PC-3 (cell line): ENCODE data around the gene ZNF516. TPM values are rescaled to one million over a fixed set of nuclear protein-coding genes. Genes with fewer than 3 reads are reported as not detected.

Experiments used
- ATAC-seq: fragments of 200-7000 bp; cut with Tn5 transposase; 2 replicates; pipeline ENCODE4 v1.9.1; 2020; ENCODE audit warnings: mild to moderate bottlenecking, moderate library complexity
- BruUV-seq: library from RNA; stranded (reverse); fragments of 400-500 nt; replicated peaks from 2 replicates; lab custom pipeline; 2021; lab: Mats Ljungman, UMichigan
- CTCF ChIA-PET: fragments of 300-600 bp; sonication (Branson Sonifier 250); formaldehyde crosslinking; loops from one replicate; lab custom pipeline; 2022; ENCODE audit warnings: antibody characterized with exemption; lab: Charles Lee
- POLR2A ChIA-PET: fragments of 300-600 bp; sonication (Branson Sonifier 250); formaldehyde crosslinking; loops from one replicate; lab custom pipeline; 2022; ENCODE audit warnings: antibody characterized with exemption; ENCODE audit not compliant: unreplicated experiment; lab: Charles Lee
- DNase-seq: peaks from one replicate; pipeline ENCODE4 v3.0.0-alpha.2; 2015
- H2AFZ ChIP-seq: fragments of 300-600 bp; sonication (generic); 2 replicates; pipeline ENCODE4 v1.6.0; 2016; ENCODE audit warnings: antibody characterized with exemption, low read length
- H3F3A ChIP-seq: fragments of 300-600 bp; sonication (generic); one replicate; pipeline ENCODE4 v1.6.0; 2017; ENCODE audit warnings: antibody characterized with exemption, low read length, control low read depth, mild to moderate bottlenecking; ENCODE audit not compliant: unreplicated experiment
- H3K27ac ChIP-seq: fragments of 300-600 bp; sonication (generic); 2 replicates; pipeline ENCODE4 v1.5.1; 2016; ENCODE audit warnings: mild to moderate bottlenecking, low read length
- H3K27me3 ChIP-seq: fragments of 300-600 bp; sonication (generic); 2 replicates; pipeline ENCODE4 v1.6.1; 2016; ENCODE audit warnings: low read length, mixed read lengths
- H3K36me3 ChIP-seq: fragments of 300-600 bp; sonication (generic); 2 replicates; pipeline ENCODE4 v1.6.1; 2016; ENCODE audit warnings: low read depth, mixed run types, low read length, mixed read lengths
- H3K4me1 ChIP-seq: fragments of 300-600 bp; sonication (generic); 2 replicates; pipeline ENCODE4 v1.5.1; 2016; ENCODE audit warnings: low read length; ENCODE audit not compliant: insufficient read depth
- H3K4me2 ChIP-seq: fragments of 300-600 bp; sonication (generic); 2 replicates; pipeline ENCODE4 v1.6.0; 2016; ENCODE audit warnings: low read length
- H3K4me3 ChIP-seq: fragments of 300-600 bp; sonication (generic); 2 replicates; pipeline ENCODE4 v1.5.1; 2016; ENCODE audit warnings: mild to moderate bottlenecking, low read length, mixed read lengths
- H3K79me2 ChIP-seq: fragments of 300-600 bp; sonication (generic); 2 replicates; pipeline ENCODE4 v1.6.1; 2017; ENCODE audit warnings: low read length, mixed read lengths
- H3K9ac ChIP-seq: fragments of 300-600 bp; sonication (generic); 2 replicates; pipeline ENCODE4 v1.6.0; 2016; ENCODE audit warnings: mild to moderate bottlenecking, low read length
- H3K9me2 ChIP-seq: fragments of 300-600 bp; sonication (generic); replicated peaks from 2 replicates; pipeline ENCODE4 v1.6.1; 2016; ENCODE audit warnings: mixed run types, low read length, mixed read lengths
- H3K9me3 ChIP-seq: fragments of 300-600 bp; sonication (generic); 2 replicates; pipeline ENCODE4 v1.6.1; 2016; ENCODE audit warnings: low read length, mixed read lengths
- H4K20me1 ChIP-seq: fragments of 300-600 bp; sonication (generic); 2 replicates; pipeline ENCODE4 v1.6.1; 2016; ENCODE audit warnings: low read length, mixed read lengths
- EZH2 ChIP-seq: fragments of 300-600 bp; sonication (generic); IDR thresholded peaks from one replicate; pipeline ENCODE4 v1.6.1; 2017; ENCODE audit warnings: antibody characterized with exemption, mild to moderate bottlenecking, low read length; ENCODE audit not compliant: unreplicated experiment
- EZH2phosphoT487 ChIP-seq: fragments of 300-600 bp; sonication (generic); IDR thresholded peaks from 2 replicates; pipeline ENCODE4 v1.6.1; 2018; ENCODE audit warnings: mild to moderate bottlenecking, antibody characterized with exemption, low read length, borderline replicate concordance
- intact Hi-C: fragments of 100-400 bp; cut with micrococcal nuclease; formaldehyde crosslinking; loops from 2 replicates; pipeline ENCODE4 v1.9.0; 2023
- total RNA-seq: library from RNA; depleted of rRNA; stranded (reverse); fragments of >200 nt; gene quantifications from 2 replicates; pipeline ENCODE4 v1.2.3, GENCODE V29; 2014
- TF ChIP-seq, protein P1 (sequence below): fragments of 300-600 bp; sonication (generic); conservative IDR thresholded peaks from 2 replicates; pipeline ENCODE4 v1.5.1; 2017; ENCODE audit warnings: antibody characterized with exemption, low read depth, mild to moderate bottlenecking, low read length

Gene ZNF516
- total RNA-seq, 1 experiment from 2014 or later: 4.0 TPM

DNA sequence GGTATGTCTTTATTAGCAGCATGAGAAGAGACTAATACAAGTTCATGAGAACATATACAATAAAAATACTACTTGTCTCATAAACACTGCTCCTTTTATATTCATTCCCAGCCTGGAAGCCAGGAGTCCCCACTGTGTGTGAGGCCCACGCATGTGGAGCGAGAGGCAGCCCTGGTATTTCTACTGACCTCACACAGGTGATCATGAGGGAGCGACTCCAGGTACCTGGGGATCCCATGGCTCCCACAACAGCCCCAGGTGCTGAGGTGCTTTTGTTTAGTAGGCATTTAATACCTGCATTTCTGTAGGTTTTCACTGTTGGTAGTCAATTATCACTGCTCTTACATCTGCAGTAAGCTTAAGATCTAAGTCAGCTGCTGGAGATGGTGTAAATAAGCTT is 75.2 kb downstream of the ZNF516 start:
- no peaks in the 10 kb centered on the region for H3K79me2 ChIP-seq

GRCh38 chr18:76416911-76417310 is 78.1 kb downstream of the ZNF516 start:
- ATAC-seq: no peak
- H4K20me1 ChIP-seq: no peaks in the 10 kb centered on the region
- H3K27ac ChIP-seq: no peak overlapping the region
- TF ChIP-seq, protein P1, sequence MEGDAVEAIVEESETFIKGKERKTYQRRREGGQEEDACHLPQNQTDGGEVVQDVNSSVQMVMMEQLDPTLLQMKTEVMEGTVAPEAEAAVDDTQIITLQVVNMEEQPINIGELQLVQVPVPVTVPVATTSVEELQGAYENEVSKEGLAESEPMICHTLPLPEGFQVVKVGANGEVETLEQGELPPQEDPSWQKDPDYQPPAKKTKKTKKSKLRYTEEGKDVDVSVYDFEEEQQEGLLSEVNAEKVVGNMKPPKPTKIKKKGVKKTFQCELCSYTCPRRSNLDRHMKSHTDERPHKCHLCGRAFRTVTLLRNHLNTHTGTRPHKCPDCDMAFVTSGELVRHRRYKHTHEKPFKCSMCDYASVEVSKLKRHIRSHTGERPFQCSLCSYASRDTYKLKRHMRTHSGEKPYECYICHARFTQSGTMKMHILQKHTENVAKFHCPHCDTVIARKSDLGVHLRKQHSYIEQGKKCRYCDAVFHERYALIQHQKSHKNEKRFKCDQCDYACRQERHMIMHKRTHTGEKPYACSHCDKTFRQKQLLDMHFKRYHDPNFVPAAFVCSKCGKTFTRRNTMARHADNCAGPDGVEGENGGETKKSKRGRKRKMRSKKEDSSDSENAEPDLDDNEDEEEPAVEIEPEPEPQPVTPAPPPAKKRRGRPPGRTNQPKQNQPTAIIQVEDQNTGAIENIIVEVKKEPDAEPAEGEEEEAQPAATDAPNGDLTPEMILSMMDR: no peak
- no peak for TF ChIP-seq EZH2
- no peak for TF ChIP-seq EZH2phosphoT487
- H3K4me2 ChIP-seq: no peak overlapping the region
- intact Hi-C loops: no loop called here
- H3K27me3 ChIP-seq: peaks cover 53% of the 10 kb centered on the region
- H3K4me1 ChIP-seq: no peaks in the 10 kb centered on the region
- no peaks in the 10 kb centered on the region for H3K9me3 ChIP-seq
- DNase-seq: no peak
- POLR2A ChIA-PET: no interaction called here
- CTCF ChIA-PET: no interaction called here
- H3K36me3 ChIP-seq: no peaks in the 10 kb centered on the region
- no peaks in the 10 kb centered on the region for H3K9me2 ChIP-seq
- BruUV-seq: no TSS peak
- no peak overlapping the region for H3K9ac ChIP-seq
- H3K79me2 ChIP-seq: no peaks in the 10 kb centered on the region
- no peaks in the 10 kb centered on the region for H3F3A ChIP-seq
- H2AFZ ChIP-seq: no peak overlapping the region
- H3K4me3 ChIP-seq: no peak overlapping the region

More for the DNA sequence above, 75.2 kb downstream of the ZNF516 start:
- DNase-seq (no peak), ATAC-seq (no peak)
- Histone ChIP-seq H3K9me2 (no peaks in the 10 kb centered on the region), H3F3A (no peaks in the 10 kb centered on the region), H3K27me3 (peaks cover 56% of the 10 kb centered on the region), H3K4me1 (no peaks in the 10 kb centered on the region), H3K27ac (no peak overlapping the region), H3K4me2 (no peak overlapping the region), H4K20me1 (no peaks in the 10 kb centered on the region), H3K9me3 (no peaks in the 10 kb centered on the region), H3K9ac (no peak overlapping the region), H3K36me3 (no peaks in the 10 kb centered on the region), H2AFZ (no peak overlapping the region), H3K4me3 (no peak overlapping the region)
- no TSS peak for BruUV-seq
- TF ChIP-seq, protein P1: no peak
- TF ChIP-seq EZH2: no peak
- TF ChIP-seq EZH2phosphoT487: no peak
- POLR2A ChIA-PET: no interaction called here
- intact Hi-C loops: no loop called here
- CTCF ChIA-PET: no interaction called here

DNA sequence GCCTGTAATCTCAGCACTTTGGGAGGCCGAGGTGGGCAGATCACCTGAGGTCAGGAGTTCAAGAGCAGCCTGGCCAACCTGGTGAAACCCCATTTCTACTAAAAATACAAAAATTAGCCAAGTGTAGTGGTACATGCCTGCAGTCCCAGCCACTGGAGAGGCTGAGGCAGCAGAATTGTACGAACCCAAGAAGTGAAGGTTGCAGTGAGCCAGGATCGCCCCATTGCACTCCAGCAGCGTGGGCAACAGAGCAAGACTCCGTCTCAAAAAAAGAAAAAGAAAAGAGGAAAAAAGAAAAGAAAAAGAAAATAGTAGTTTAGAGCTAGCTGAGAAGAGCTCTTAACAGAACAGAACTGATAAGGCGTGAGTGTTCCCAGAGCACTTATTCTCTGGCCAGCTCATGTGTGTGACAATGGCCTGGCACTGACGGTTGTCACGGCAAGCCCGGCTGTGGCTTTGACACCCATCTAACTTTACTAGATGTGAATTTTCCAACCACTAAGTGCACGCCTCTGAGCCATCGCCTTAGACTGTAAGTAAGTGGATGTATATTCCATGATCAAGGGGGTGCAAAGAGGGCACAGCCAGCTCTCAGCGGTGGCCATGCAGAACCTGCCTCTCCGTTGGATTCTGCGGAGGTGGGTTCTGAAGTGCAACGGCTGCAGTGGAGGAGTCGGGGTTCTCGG is 80.0 kb downstream of the ZNF516 start:
- BruUV-seq: no TSS peak
- ATAC-seq (no peak), DNase-seq (no peak)
- Histone ChIP-seq H3F3A (no peaks in the 10 kb centered on the region), H3K4me3 (no peak overlapping the region), H3K27ac (no peak overlapping the region), H3K9me3 (no peaks in the 10 kb centered on the region), H4K20me1 (no peaks in the 10 kb centered on the region), H3K4me1 (no peaks in the 10 kb centered on the region), H3K9ac (no peak overlapping the region), H3K36me3 (no peaks in the 10 kb centered on the region), H3K79me2 (no peaks in the 10 kb centered on the region), H2AFZ (no peak overlapping the region), H3K9me2 (no peaks in the 10 kb centered on the region), H3K4me2 (no peak overlapping the region), H3K27me3 (peaks cover 62% of the 10 kb centered on the region)
- TF ChIP-seq, protein P1: no peak
- TF ChIP-seq EZH2phosphoT487 (no peak), EZH2 (no peak)
- intact Hi-C loops: no loop called here
- POLR2A ChIA-PET: no interaction called here
- CTCF ChIA-PET: no interaction called here
